Measurements from ENCODE around the gene USP44. TPM values are rescaled to one million over a fixed set of nuclear protein-coding genes. Genes with fewer than 3 reads are reported as not detected.
A peak's percentile ranks its signal among the peaks of the same experiment; 100 is the strongest.

The USP44 gene
- total and polyA plus RNA-seq, 4 donors, result 1.6 to 4.4 (median 2.0) TPM

DNA sequence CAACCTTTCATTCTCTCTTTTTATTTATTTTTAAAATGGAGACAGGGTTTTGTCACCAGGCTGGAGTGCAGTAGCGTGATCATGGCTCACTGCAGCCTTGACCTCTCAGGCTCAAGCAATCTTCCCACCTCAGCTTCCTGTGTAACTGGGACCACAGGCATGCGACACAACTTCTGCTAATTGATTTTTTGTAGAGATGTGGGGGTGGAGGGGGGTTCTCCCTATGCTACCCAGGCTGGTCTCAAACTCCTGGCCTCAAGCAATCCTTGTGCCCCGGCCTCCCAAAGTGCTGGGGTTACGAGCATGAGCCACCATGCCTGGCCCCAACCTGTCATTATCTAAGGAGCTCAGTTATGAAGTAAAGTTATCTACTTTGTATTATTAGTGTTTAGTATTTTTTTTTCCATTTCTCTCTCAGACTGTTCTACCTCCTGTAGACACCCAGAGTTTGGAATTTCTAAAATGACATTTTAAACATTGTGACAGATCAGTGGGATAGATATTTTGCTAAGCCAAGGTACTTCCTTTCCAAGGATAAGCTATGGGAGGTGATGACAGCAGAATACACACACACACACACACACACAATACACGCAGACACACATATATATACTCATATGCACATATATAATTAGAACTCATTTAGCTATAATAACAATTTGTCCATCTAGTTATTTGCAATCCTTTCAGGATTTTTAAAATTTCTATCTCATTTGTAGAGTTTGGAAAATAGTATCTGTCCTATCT is 2.1 kb upstream of the USP44 start:
- no peaks in the 10 kb centered on the region for H3K4me1 ChIP-seq (ENCODE audit: control insufficient read depth in 1 of 2, insufficient read depth in 2 of 2, low read length in 2 of 2)
- H3K4me3 ChIP-seq (ENCODE audit: low read length in 2 of 2), result no peak overlapping the region
- intact Hi-C loops (cut with DNase I), result no loop called here
- 92 to 94% methylated on average over 5 of the region's 5 CpGs for WGBS, 2 donors
- no peaks in the 10 kb centered on the region for H3K27me3 ChIP-seq (ENCODE audit: control insufficient read depth in 1 of 2, insufficient read depth in 2 of 2, low read length in 1 of 2)
- ATAC-seq (ENCODE audit: low FRiP score), result no peak
- no peaks in the 10 kb centered on the region for H3K9me3 ChIP-seq (ENCODE audit: control insufficient read depth, low read length)
- no peak overlapping the region for H3K27ac ChIP-seq (ENCODE audit: low read depth in 1 of 2, low read length in 2 of 2)
- DNase-seq, result no peak
- no peaks in the 10 kb centered on the region for H3K36me3 ChIP-seq (ENCODE audit: control insufficient read depth in 1 of 2, insufficient read depth in 2 of 2, low read length in 1 of 2)

DNA sequence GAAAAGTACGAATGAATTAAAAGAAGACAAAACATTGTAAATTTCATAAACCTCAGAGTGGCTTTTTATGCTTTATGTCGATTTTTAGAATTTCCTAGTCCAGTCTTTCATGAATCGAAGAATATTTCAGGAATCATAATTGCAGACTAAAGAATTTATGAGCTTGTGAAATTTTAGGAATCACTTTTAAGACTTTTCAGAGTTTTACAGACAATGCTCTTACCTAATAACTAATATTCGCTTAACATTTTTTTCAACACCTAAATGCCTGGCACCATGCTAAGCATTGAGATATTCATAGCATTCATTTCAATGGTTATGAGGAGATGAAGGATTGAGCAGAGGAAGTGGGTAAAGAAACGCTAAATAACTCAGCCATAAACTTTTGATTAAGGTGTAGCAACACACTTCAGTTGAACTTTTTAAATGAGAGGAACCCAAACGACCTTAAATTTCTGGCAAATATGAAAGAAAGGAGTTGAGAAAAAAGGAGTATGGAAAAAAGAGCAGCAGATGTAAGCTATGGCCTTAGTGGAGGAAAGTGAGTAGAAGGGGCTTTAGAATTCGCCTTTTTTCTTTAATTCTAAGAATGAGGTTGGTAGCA is 739 bp upstream of the USP44 start:
- intact Hi-C loops (cut with DNase I), result no loop called here
- no peak overlapping the region for H3K4me3 ChIP-seq (ENCODE audit: low read length in 2 of 2)
- no peaks in the 10 kb centered on the region for H3K9me3 ChIP-seq (ENCODE audit: control insufficient read depth, low read length)
- H3K4me1 ChIP-seq (ENCODE audit: control insufficient read depth in 1 of 2, insufficient read depth in 2 of 2, low read length in 2 of 2), result no peaks in the 10 kb centered on the region
- H3K27me3 ChIP-seq (ENCODE audit: control insufficient read depth in 1 of 2, insufficient read depth in 2 of 2, low read length in 1 of 2), result no peaks in the 10 kb centered on the region
- no peak for DNase-seq
- WGBS, 2 donors, result 69 to 80% methylated on average over 7 of the region's 7 CpGs
- no peak overlapping the region for H3K27ac ChIP-seq (ENCODE audit: low read depth in 1 of 2, low read length in 2 of 2)
- H3K36me3 ChIP-seq (ENCODE audit: control insufficient read depth in 1 of 2, insufficient read depth in 2 of 2, low read length in 1 of 2), result no peaks in the 10 kb centered on the region
- ATAC-seq (ENCODE audit: low FRiP score), result no peak

DNA sequence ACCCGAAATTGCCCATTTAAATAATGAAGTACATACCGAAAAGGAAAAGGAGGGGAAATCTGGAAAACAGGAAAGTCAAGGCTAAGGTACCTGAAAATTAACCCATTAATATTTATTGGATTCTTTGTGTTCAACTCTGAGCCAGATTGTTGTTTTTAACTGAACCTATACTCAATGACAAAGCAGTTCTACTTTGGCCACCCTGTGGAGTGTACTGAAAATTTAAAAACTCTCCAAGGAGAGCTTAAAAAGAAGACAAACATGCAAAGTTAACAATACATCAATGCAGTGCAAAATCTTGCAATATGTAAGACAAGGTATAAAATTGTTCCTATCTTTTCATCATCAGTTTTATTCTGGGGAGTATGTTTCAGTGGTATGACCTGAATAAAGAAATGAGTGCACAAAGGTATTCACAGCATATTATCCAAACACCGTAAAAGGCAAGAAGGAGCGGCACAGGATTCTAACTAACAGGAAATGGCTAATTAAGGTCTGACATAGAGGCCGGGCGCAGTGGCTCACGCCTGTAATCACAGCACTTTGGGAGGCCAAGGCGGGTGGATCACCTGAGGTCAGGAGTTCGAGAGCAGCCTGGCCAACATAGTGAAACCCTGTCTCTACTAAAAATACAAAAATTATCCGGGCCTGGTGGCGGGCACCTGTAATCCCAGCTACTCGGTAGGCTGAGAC is 1.7 kb downstream of the USP44 start:
- H3K4me1 ChIP-seq (ENCODE audit: control insufficient read depth in 1 of 2, insufficient read depth in 2 of 2, low read length in 2 of 2), result no peaks in the 10 kb centered on the region
- no peak for ATAC-seq (ENCODE audit: low FRiP score)
- H3K4me3 ChIP-seq (ENCODE audit: low read length in 2 of 2), result peak overlapping the region; percentile 54 to 68
- H3K9me3 ChIP-seq (ENCODE audit: control insufficient read depth, low read length), result no peaks in the 10 kb centered on the region
- intact Hi-C loops (cut with DNase I), result no loop called here
- H3K36me3 ChIP-seq (ENCODE audit: control insufficient read depth in 1 of 2, insufficient read depth in 2 of 2, low read length in 1 of 2), result no peaks in the 10 kb centered on the region
- DNase-seq, result no peak
- no peaks in the 10 kb centered on the region for H3K27me3 ChIP-seq (ENCODE audit: control insufficient read depth in 1 of 2, insufficient read depth in 2 of 2, low read length in 1 of 2)
- H3K27ac ChIP-seq (ENCODE audit: low read depth in 1 of 2, low read length in 2 of 2), result no peak overlapping the region
- 83 to 84% methylated on average over 12 of the region's 12 CpGs for whole genome bisulfite sequencing, 2 donors

GRCh38 chr12:95548539-95549391 is 2.5 kb downstream of the USP44 start:
- H3K27ac ChIP-seq (ENCODE audit: low read depth in 1 of 2, low read length in 2 of 2), result peak overlapping the region in 1 of 2 donors; percentile 45
- peak; percentile 85 for ATAC-seq (ENCODE audit: low FRiP score)
- H3K9me3 ChIP-seq (ENCODE audit: control insufficient read depth, low read length), result no peaks in the 10 kb centered on the region
- H3K27me3 ChIP-seq (ENCODE audit: control insufficient read depth in 1 of 2, insufficient read depth in 2 of 2, low read length in 1 of 2), result no peaks in the 10 kb centered on the region
- WGBS, 2 donors, result 4 to 5% methylated on average over 80 to 98 of the region's 98 CpGs
- intact Hi-C loops (cut with DNase I), result no loop called here
- peak; percentile 64 to 87 for DNase-seq
- no peaks in the 10 kb centered on the region for H3K36me3 ChIP-seq (ENCODE audit: control insufficient read depth in 1 of 2, insufficient read depth in 2 of 2, low read length in 1 of 2)
- peak overlapping the region; percentile 54 to 68 for H3K4me3 ChIP-seq (ENCODE audit: low read length in 2 of 2)
- H3K4me1 ChIP-seq (ENCODE audit: control insufficient read depth in 1 of 2, insufficient read depth in 2 of 2, low read length in 2 of 2), result no peaks in the 10 kb centered on the region

DNA sequence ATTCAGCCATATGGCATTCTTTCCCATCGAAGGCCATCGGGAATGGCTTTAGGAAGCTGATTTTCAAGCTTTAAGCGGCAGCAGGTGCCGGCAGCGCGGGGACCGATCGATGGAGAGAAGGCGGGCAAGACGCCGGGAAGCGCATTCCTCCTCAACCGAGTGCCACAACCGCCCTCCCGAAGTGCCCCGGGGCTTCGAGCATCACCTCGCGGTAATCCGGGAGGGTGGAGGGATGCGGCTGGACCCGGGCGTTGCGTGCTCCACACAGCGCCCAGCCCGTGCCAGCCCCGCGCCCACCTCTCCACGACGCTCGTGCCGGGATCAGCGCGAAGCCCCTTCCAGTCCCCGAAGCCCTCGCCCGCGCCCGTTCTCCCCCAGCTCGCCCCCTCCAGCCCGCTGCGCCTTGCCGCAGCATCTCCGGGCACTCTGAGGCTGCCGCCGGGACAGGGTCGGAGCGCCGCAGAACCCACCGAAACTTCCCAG is 3.2 kb downstream of the USP44 start:
- 1% methylated on average over 50 of the region's 50 CpGs for WGBS, 2 donors
- peak overlapping the region; percentile 54 to 68 for H3K4me3 ChIP-seq (ENCODE audit: low read length in 2 of 2)
- no peaks in the 10 kb centered on the region for H3K4me1 ChIP-seq (ENCODE audit: control insufficient read depth in 1 of 2, insufficient read depth in 2 of 2, low read length in 2 of 2)
- ATAC-seq (ENCODE audit: low FRiP score), result peak; percentile 82
- peak overlapping the region in 1 of 2 donors; percentile 38 for H3K27ac ChIP-seq (ENCODE audit: low read depth in 1 of 2, low read length in 2 of 2)
- no peaks in the 10 kb centered on the region for H3K9me3 ChIP-seq (ENCODE audit: control insufficient read depth, low read length)
- no peaks in the 10 kb centered on the region for H3K27me3 ChIP-seq (ENCODE audit: control insufficient read depth in 1 of 2, insufficient read depth in 2 of 2, low read length in 1 of 2)
- H3K36me3 ChIP-seq (ENCODE audit: control insufficient read depth in 1 of 2, insufficient read depth in 2 of 2, low read length in 1 of 2), result no peaks in the 10 kb centered on the region
- DNase-seq, result peak; percentile 53 to 81
- intact Hi-C loops (cut with DNase I), result no loop called here

GRCh38 chr12:95547522-95548055 is 3.7 kb downstream of the USP44 start:
- WGBS, 2 donors, result 43 to 46% methylated on average over 9 of the region's 9 CpGs
- no peaks in the 10 kb centered on the region for H3K9me3 ChIP-seq (ENCODE audit: control insufficient read depth, low read length)
- ATAC-seq (ENCODE audit: low FRiP score), result no peak
- intact Hi-C loops (cut with DNase I), result no loop called here
- DNase-seq, result no peak
- peak overlapping the region in 1 of 2 donors; percentile 38 for H3K27ac ChIP-seq (ENCODE audit: low read depth in 1 of 2, low read length in 2 of 2)
- H3K4me3 ChIP-seq (ENCODE audit: low read length in 2 of 2), result peak overlapping the region; percentile 54 to 68
- H3K36me3 ChIP-seq (ENCODE audit: control insufficient read depth in 1 of 2, insufficient read depth in 2 of 2, low read length in 1 of 2), result no peaks in the 10 kb centered on the region
- no peaks in the 10 kb centered on the region for H3K4me1 ChIP-seq (ENCODE audit: control insufficient read depth in 1 of 2, insufficient read depth in 2 of 2, low read length in 2 of 2)
- H3K27me3 ChIP-seq (ENCODE audit: control insufficient read depth in 1 of 2, insufficient read depth in 2 of 2, low read length in 1 of 2), result no peaks in the 10 kb centered on the region

GRCh38 chr12:95546491-95546813 is 4.8 kb downstream of the USP44 start:
- intact Hi-C loops (cut with DNase I), result no loop called here

More at GRCh38 chr12:95546491-95546813, 4.8 kb downstream of the USP44 start:
- no peaks in the 10 kb centered on the region for H3K9me3 ChIP-seq (ENCODE audit: control insufficient read depth, low read length)
- no peaks in the 10 kb centered on the region for H3K27me3 ChIP-seq (ENCODE audit: control insufficient read depth in 1 of 2, insufficient read depth in 2 of 2, low read length in 1 of 2)
- 88% methylated on average over 9 of the region's 9 CpGs for WGBS, 2 donors
- H3K4me1 ChIP-seq (ENCODE audit: control insufficient read depth in 1 of 2, insufficient read depth in 2 of 2, low read length in 2 of 2), result no peaks in the 10 kb centered on the region
- DNase-seq (no peak), ATAC-seq (ENCODE audit: low FRiP score) (no peak)
- no peaks in the 10 kb centered on the region for H3K36me3 ChIP-seq (ENCODE audit: control insufficient read depth in 1 of 2, insufficient read depth in 2 of 2, low read length in 1 of 2)
- H3K4me3 ChIP-seq (ENCODE audit: low read length in 2 of 2), result no peak overlapping the region
- H3K27ac ChIP-seq (ENCODE audit: low read depth in 1 of 2, low read length in 2 of 2), result no peak overlapping the region

Data from aorta (tissue), 5 donors.